Measurements from ENCODE around the gene PDCL3.

The PDCL3 gene

GRCh38 chr2:100560216-100560830, 2.5 kb upstream of the PDCL3 start:
- DNase-seq (ENCODE audit: low spot score), result no peak

GRCh38 chr2:100561191-100561590, 1.6 kb upstream of the PDCL3 start:
- no peak for DNase-seq (ENCODE audit: low spot score)

- DNase-seq (ENCODE audit: low spot score), result no peak
Measured at GRCh38 chr2:100563407-100564247, 834 bp downstream of the PDCL3 start.

- DNase-seq (ENCODE audit: low spot score), result no peak
Measured at GRCh38 chr2:100568989-100569388, 6.2 kb downstream of the PDCL3 start.

GRCh38 chr2:100571668-100572067, 8.9 kb downstream of the PDCL3 start:
- DNase-seq (ENCODE audit: low spot score), result no peak

GRCh38 chr2:100577777-100578176, 15.0 kb downstream of the PDCL3 start:
- no peak for DNase-seq (ENCODE audit: low spot score)

- no peak for DNase-seq (ENCODE audit: low spot score)
Measured at GRCh38 chr2:100580367-100581276, 17.8 kb downstream of the PDCL3 start.

GRCh38 chr2:100581277-100581612, 18.5 kb downstream of the PDCL3 start:
- DNase-seq (ENCODE audit: low spot score), result no peak

GRCh38 chr2:100584816-100585215, 22.0 kb downstream of the PDCL3 start:
- DNase-seq (ENCODE audit: low spot score), result no peak

- DNase-seq (ENCODE audit: low spot score), result no peak
Measured at GRCh38 chr2:100588071-100588786, 25.4 kb downstream of the PDCL3 start.

GRCh38 chr2:100589527-100589926, 26.7 kb downstream of the PDCL3 start:
- no peak for DNase-seq (ENCODE audit: low spot score)

- no peak for DNase-seq (ENCODE audit: low spot score)
Measured at GRCh38 chr2:100592226-100592625, 29.4 kb downstream of the PDCL3 start.

GRCh38 chr2:100596465-100596864, 33.7 kb downstream of the PDCL3 start:
- DNase-seq (ENCODE audit: low spot score), result no peak

GRCh38 chr2:100599566-100599965, 36.8 kb downstream of the PDCL3 start:
- no peak for DNase-seq (ENCODE audit: low spot score)

- DNase-seq (ENCODE audit: low spot score), result no peak
Measured at GRCh38 chr2:100601661-100602060, 38.9 kb downstream of the PDCL3 start.

GRCh38 chr2:100603414-100603813, 40.6 kb downstream of the PDCL3 start:
- no peak for DNase-seq (ENCODE audit: low spot score)

- DNase-seq (ENCODE audit: low spot score), result no peak
Measured at GRCh38 chr2:100603948-100604633, 41.3 kb downstream of the PDCL3 start.

GRCh38 chr2:100606332-100606725, 43.5 kb downstream of the PDCL3 start:
- DNase-seq (ENCODE audit: low spot score), result no peak

GRCh38 chr2:100606726-100607343, 44.0 kb downstream of the PDCL3 start:
- DNase-seq (ENCODE audit: low spot score), result no peak

GRCh38 chr2:100610381-100610831, 47.6 kb downstream of the PDCL3 start:
- peak; percentile 83 for DNase-seq (ENCODE audit: low spot score)

Measured in left forelimb (tissue), 1 donor.